ENCODE measurements around the gene TIMP4. TPM values are rescaled to one million over a fixed set of nuclear protein-coding genes. Genes with fewer than 3 reads are reported as not detected.

The TIMP4 gene
- polyA plus RNA-seq (2013, experiment 1 of 4): not detected
- polyA plus RNA-seq (2013, experiment 2 of 4): 0.11 TPM
- not detected for polyA plus RNA-seq (2013, experiment 3 of 4)
- polyA plus RNA-seq (2013, experiment 4 of 4): not detected

- H3K4me1 ChIP-seq (ENCODE audit: control insufficient read depth, insufficient read depth, low read length): peaks cover 15% of the 10 kb centered on the region
- H3K9me3 ChIP-seq (ENCODE audit: control insufficient read depth, low read length): no peaks in the 10 kb centered on the region
- peak within 1 kb of the TSS; percentile 11 for H3K4me3 ChIP-seq (ENCODE audit: insufficient read depth, low read depth, low read length)
- H3K27ac ChIP-seq (ENCODE audit: insufficient read depth, low read depth, low read length, poor library complexity, severe bottlenecking): no peak within 1 kb of the TSS
- peaks cover 49% of the 10 kb centered on the region for H3K27me3 ChIP-seq (ENCODE audit: control insufficient read depth, insufficient read depth, low read length, poor library complexity, severe bottlenecking)
- WGBS, 2 experiments: 5 to 6% methylated on average over 34 of the region's 34 CpGs
- H3K36me3 ChIP-seq (ENCODE audit: control insufficient read depth, insufficient read depth, low read length): no peaks in the 10 kb centered on the region
Measured at GRCh38 chr3:12158387-12159226, at the start of gene TIMP4. TIMP4 (minus strand) TSS chr3:12158912; CDS start chr3:12158840, 72 bp downstream.

DNA sequence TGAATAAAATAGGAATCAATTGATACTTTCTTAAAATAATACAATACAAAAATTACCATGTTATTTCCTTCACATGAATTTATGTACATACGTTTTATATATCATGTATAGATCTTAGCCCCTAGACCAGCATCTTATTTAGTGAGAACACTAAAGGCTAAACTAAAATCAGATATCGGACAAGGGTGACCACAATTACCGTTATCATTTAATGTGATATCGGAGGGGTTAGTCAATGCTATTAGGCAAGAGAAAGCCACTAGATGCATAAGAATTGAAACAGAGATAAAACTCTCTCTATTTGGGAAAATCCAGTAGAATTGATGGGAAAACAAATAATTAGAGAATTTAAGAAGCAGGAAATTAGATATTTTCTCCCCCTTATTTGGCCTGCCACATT, 46.5 kb upstream of the TIMP4 start:
- Histone ChIP-seq H3K4me1 (ENCODE audit: control insufficient read depth, insufficient read depth, low read length) (no peaks in the 10 kb centered on the region), H3K27ac (ENCODE audit: insufficient read depth, low read depth, low read length, poor library complexity, severe bottlenecking) (no peak overlapping the region), H3K36me3 (ENCODE audit: control insufficient read depth, insufficient read depth, low read length) (no peaks in the 10 kb centered on the region), H3K9me3 (ENCODE audit: control insufficient read depth, low read length) (no peaks in the 10 kb centered on the region), H3K27me3 (ENCODE audit: control insufficient read depth, insufficient read depth, low read length, poor library complexity, severe bottlenecking) (no peaks in the 10 kb centered on the region), H3K4me3 (ENCODE audit: insufficient read depth, low read depth, low read length) (no peak overlapping the region)
- 96 to 97% methylated on average over 3 to 4 of the region's 4 CpGs for WGBS, 2 experiments

DNA sequence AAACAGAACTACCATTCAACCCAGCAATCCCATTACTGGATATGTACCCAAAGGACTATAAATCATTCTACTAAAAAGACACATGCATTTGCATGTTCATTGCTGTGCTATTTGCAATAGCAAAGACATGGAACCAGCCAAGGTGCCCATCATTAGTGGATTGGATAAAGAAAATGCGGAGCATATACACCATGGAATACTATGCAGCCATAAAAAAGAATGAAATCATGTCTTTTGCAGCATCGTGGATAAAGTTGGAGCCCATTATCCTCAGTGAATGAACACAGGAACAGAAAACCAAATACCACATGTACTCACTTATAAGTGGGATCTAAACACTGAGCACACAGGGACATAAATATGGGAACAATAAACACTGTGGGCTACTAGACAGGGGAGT, 43.1 kb upstream of the TIMP4 start:
- Histone ChIP-seq H3K9me3 (ENCODE audit: control insufficient read depth, low read length) (no peaks in the 10 kb centered on the region), H3K27ac (ENCODE audit: insufficient read depth, low read depth, low read length, poor library complexity, severe bottlenecking) (no peak overlapping the region)

GRCh38 chr3:12198301-12198700, 39.6 kb upstream of the TIMP4 start:
- Histone ChIP-seq H3K9me3 (ENCODE audit: control insufficient read depth, low read length) (no peaks in the 10 kb centered on the region), H3K27me3 (ENCODE audit: control insufficient read depth, insufficient read depth, low read length, poor library complexity, severe bottlenecking) (no peaks in the 10 kb centered on the region), H3K27ac (ENCODE audit: insufficient read depth, low read depth, low read length, poor library complexity, severe bottlenecking) (no peak overlapping the region), H3K36me3 (ENCODE audit: control insufficient read depth, insufficient read depth, low read length) (no peaks in the 10 kb centered on the region), H3K4me1 (ENCODE audit: control insufficient read depth, insufficient read depth, low read length) (no peaks in the 10 kb centered on the region), H3K4me3 (ENCODE audit: insufficient read depth, low read depth, low read length) (no peak overlapping the region)
- WGBS, 2 experiments: 82 to 86% methylated on average over 5 of the region's 5 CpGs

More for the DNA sequence above, 43.1 kb upstream of the TIMP4 start:
- Histone ChIP-seq H3K4me1 (ENCODE audit: control insufficient read depth, insufficient read depth, low read length) (no peaks in the 10 kb centered on the region), H3K36me3 (ENCODE audit: control insufficient read depth, insufficient read depth, low read length) (no peaks in the 10 kb centered on the region), H3K27me3 (ENCODE audit: control insufficient read depth, insufficient read depth, low read length, poor library complexity, severe bottlenecking) (no peaks in the 10 kb centered on the region), H3K4me3 (ENCODE audit: insufficient read depth, low read depth, low read length) (no peak overlapping the region)
- WGBS, 2 experiments: 89 to 94% methylated on average over 2 of the region's 2 CpGs

- H3K27me3 ChIP-seq (ENCODE audit: control insufficient read depth, insufficient read depth, low read length, poor library complexity, severe bottlenecking): no peaks in the 10 kb centered on the region
- H3K27ac ChIP-seq (ENCODE audit: insufficient read depth, low read depth, low read length, poor library complexity, severe bottlenecking): no peak overlapping the region
- H3K4me3 ChIP-seq (ENCODE audit: insufficient read depth, low read depth, low read length): no peak overlapping the region
- no peaks in the 10 kb centered on the region for H3K9me3 ChIP-seq (ENCODE audit: control insufficient read depth, low read length)
- H3K36me3 ChIP-seq (ENCODE audit: control insufficient read depth, insufficient read depth, low read length): no peaks in the 10 kb centered on the region
- no peaks in the 10 kb centered on the region for H3K4me1 ChIP-seq (ENCODE audit: control insufficient read depth, insufficient read depth, low read length)
Measured at GRCh38 chr3:12197475-12197874, 38.8 kb upstream of the TIMP4 start.

DNA sequence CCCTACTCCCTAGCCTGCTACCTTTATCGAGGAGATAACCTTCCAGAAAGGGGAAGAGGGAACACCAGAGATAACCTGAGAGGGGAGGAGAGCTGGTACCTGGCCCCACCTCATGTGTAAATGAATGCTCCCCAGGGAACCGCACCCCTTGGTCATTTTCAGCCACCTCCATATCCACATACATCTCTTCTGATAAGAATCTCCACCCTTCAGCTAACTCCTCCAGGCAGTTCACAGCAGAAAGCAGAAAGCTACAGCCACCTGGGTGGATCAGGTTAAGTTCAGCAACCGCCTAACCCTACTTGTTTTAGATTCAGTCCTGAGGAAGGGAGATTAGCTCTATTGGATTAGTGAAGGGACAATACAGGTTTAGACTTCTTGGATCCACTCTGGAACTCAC, 38.0 kb upstream of the TIMP4 start:
- H3K9me3 ChIP-seq (ENCODE audit: control insufficient read depth, low read length): no peaks in the 10 kb centered on the region
- no peaks in the 10 kb centered on the region for H3K4me1 ChIP-seq (ENCODE audit: control insufficient read depth, insufficient read depth, low read length)
- no peaks in the 10 kb centered on the region for H3K27me3 ChIP-seq (ENCODE audit: control insufficient read depth, insufficient read depth, low read length, poor library complexity, severe bottlenecking)
- no peaks in the 10 kb centered on the region for H3K36me3 ChIP-seq (ENCODE audit: control insufficient read depth, insufficient read depth, low read length)
- H3K27ac ChIP-seq (ENCODE audit: insufficient read depth, low read depth, low read length, poor library complexity, severe bottlenecking): no peak overlapping the region
- H3K4me3 ChIP-seq (ENCODE audit: insufficient read depth, low read depth, low read length): no peak overlapping the region
- WGBS, 2 experiments: 85 to 98% methylated on average over 3 of the region's 3 CpGs

GRCh38 chr3:12195231-12195630, 36.5 kb upstream of the TIMP4 start:
- Histone ChIP-seq H3K27ac (ENCODE audit: insufficient read depth, low read depth, low read length, poor library complexity, severe bottlenecking) (no peak overlapping the region), H3K4me3 (ENCODE audit: insufficient read depth, low read depth, low read length) (no peak overlapping the region), H3K36me3 (ENCODE audit: control insufficient read depth, insufficient read depth, low read length) (no peaks in the 10 kb centered on the region), H3K27me3 (ENCODE audit: control insufficient read depth, insufficient read depth, low read length, poor library complexity, severe bottlenecking) (no peaks in the 10 kb centered on the region), H3K9me3 (ENCODE audit: control insufficient read depth, low read length) (no peaks in the 10 kb centered on the region), H3K4me1 (ENCODE audit: control insufficient read depth, insufficient read depth, low read length) (no peaks in the 10 kb centered on the region)
- 74 to 81% methylated on average over 4 of the region's 4 CpGs for WGBS, 2 experiments

GRCh38 chr3:12194669-12195161, 36.0 kb upstream of the TIMP4 start:
- H3K4me1 ChIP-seq (ENCODE audit: control insufficient read depth, insufficient read depth, low read length): no peaks in the 10 kb centered on the region
- H3K36me3 ChIP-seq (ENCODE audit: control insufficient read depth, insufficient read depth, low read length): no peaks in the 10 kb centered on the region
- H3K9me3 ChIP-seq (ENCODE audit: control insufficient read depth, low read length): no peaks in the 10 kb centered on the region
- no peak overlapping the region for H3K4me3 ChIP-seq (ENCODE audit: insufficient read depth, low read depth, low read length)
- H3K27ac ChIP-seq (ENCODE audit: insufficient read depth, low read depth, low read length, poor library complexity, severe bottlenecking): no peak overlapping the region
- 88 to 95% methylated on average over 3 of the region's 3 CpGs for WGBS, 2 experiments
- H3K27me3 ChIP-seq (ENCODE audit: control insufficient read depth, insufficient read depth, low read length, poor library complexity, severe bottlenecking): no peaks in the 10 kb centered on the region

DNA sequence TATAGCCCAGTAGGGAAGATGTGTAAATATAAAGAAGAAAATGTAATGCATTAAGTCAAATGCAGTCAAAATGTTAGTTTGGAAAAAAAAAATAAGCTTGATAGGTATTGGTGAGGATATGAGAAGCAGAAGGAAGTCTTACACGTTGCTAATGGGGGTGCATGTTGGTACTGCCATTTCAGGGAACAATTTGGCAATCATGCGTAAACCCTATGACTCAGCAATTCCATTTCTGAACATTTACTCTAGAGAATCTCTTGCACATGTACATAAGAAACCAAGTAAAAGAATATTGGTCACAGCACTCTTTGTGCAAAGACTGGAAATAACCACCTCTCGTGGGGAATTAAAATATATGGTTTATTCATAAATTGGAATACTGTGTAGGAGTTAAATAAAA, 35.5 kb upstream of the TIMP4 start:
- WGBS, 2 experiments: 87 to 94% methylated on average over 3 of the region's 3 CpGs
- no peaks in the 10 kb centered on the region for H3K4me1 ChIP-seq (ENCODE audit: control insufficient read depth, insufficient read depth, low read length)
- no peak overlapping the region for H3K4me3 ChIP-seq (ENCODE audit: insufficient read depth, low read depth, low read length)
- H3K27me3 ChIP-seq (ENCODE audit: control insufficient read depth, insufficient read depth, low read length, poor library complexity, severe bottlenecking): no peaks in the 10 kb centered on the region
- no peaks in the 10 kb centered on the region for H3K36me3 ChIP-seq (ENCODE audit: control insufficient read depth, insufficient read depth, low read length)
- no peak overlapping the region for H3K27ac ChIP-seq (ENCODE audit: insufficient read depth, low read depth, low read length, poor library complexity, severe bottlenecking)
- H3K9me3 ChIP-seq (ENCODE audit: control insufficient read depth, low read length): no peaks in the 10 kb centered on the region

- H3K9me3 ChIP-seq (ENCODE audit: control insufficient read depth, low read length): no peaks in the 10 kb centered on the region
- H3K36me3 ChIP-seq (ENCODE audit: control insufficient read depth, insufficient read depth, low read length): no peaks in the 10 kb centered on the region
- no peaks in the 10 kb centered on the region for H3K27me3 ChIP-seq (ENCODE audit: control insufficient read depth, insufficient read depth, low read length, poor library complexity, severe bottlenecking)
- 100% methylated on average over 1 of the region's 1 CpG for WGBS, 2 experiments
- no peak overlapping the region for H3K27ac ChIP-seq (ENCODE audit: insufficient read depth, low read depth, low read length, poor library complexity, severe bottlenecking)
- H3K4me1 ChIP-seq (ENCODE audit: control insufficient read depth, insufficient read depth, low read length): peaks cover 3% of the 10 kb centered on the region
- H3K4me3 ChIP-seq (ENCODE audit: insufficient read depth, low read depth, low read length): no peak overlapping the region
Measured at GRCh38 chr3:12193485-12194165, 34.9 kb upstream of the TIMP4 start.
